T-helper 1 cell treated with Interleukin-12 subunit alpha and Interleukin-12 subunit beta and Interleukin-4 antibody, amounts not matched to agents 30 ng/mL and 1 ng/mL, for 36 hours (primary cell): ENCODE results near the gene UBE2J1. TPM values are rescaled to one million over a fixed set of nuclear protein-coding genes. Genes with fewer than 3 reads are reported as not detected.
"Not testable (repeated sequence)": the region's sequence is repeated elsewhere in the genome, so short reads cannot be mapped to it uniquely, and the experiment has no call there.

Experiments
- intact Hi-C: fragments of 100-400 bp; cut with micrococcal nuclease; formaldehyde crosslinking; loops from one replicate; pipeline ENCODE4 v1.15.1; 2024
- total RNA-seq: library from RNA; stranded (reverse); gene quantifications from 2 replicates; pipeline ENCODE4 v1.2.3, GENCODE V29; 2022

UBE2J1 gene
- total RNA-seq, 1 donor from 2014 or later, result 39.5 TPM

DNA sequence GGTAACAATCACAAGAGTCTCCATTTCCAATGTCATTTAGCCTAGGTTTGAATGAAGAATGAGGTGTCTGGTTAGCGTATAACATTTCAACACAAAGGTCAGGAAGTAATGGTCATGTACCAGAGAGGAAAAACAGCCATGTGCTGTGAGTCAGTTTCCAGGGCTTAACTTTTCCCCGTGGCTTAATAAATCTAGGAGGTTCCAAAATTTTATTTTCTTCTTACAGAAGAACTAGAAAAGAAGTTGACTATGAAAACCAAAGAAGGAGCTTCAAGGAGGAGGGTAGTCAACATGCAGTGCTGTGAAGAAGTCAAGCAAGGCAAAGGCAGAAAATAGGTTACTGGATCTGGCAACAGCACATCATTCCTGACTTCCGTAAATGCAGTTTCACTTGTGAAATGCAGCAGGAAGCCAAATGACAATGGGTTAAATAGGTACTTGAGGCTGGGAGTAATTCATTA is 29.0 kb downstream of the UBE2J1 start:
- intact Hi-C loops, result no loop called here

DNA sequence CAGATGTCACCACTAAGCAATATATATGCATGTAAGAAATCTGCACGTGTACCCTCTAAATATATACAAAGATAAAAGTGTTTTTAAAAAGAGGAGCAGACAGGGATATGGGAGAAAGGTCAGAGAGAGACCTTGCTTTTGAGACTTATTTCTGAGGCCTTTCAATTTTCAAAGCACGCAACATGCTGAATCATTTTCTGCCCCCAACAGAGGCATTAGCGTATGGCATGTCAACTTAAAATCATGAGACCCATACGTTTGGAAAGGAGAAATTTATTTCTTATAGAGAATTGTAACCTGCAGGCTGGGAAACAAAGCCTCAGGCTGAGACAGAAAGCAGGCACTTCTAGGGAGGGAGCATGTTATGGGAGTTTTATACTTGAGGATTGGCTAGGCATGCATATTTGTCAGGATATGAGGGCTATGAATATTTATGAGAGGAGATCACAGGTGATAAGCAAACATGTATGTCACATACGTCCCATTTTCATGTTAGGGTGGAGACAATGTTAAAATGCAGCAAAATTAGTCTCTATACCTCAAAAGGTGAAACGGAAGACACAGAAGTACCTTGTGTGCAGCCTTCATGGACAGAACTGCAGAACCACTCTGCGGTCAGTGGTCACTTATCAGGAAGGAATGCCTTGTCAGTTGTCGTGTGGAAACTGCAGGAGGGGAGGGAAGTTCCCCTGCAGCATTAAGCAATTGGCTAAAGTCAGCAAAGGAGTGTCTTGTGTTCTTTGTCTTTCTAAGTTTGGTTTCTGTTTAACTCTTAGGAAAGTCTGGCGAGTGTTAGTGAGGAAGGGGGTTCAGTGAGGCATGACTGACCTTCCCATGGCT is 31.2 kb downstream of the UBE2J1 start:
- intact Hi-C loops, result no loop called here

DNA sequence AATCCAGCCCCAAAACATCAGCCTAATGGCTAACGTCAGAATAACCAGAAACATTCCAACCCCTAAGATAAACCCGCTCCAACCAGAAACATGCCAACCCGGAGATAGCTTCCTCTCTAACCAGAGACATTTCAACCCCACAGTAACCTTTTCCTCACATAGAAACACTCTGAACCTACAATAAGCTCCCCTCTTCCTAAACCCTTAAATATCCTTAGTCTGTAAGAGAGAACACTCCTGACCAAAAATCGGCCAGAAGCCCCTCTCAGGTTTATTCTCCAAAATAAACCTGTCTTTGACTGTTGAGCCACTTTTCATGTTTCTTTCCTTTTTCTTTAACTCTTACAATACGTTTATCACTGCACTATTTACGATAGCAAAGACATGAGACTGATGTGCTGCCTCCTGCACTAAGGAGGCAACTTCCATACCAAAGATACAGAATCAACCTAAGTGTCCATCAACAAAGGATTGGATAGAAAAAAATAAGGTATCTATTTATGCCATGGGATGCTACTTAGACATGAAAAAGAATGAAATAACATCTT is 32.4 kb downstream of the UBE2J1 start:
- intact Hi-C loops, result no loop called here

DNA sequence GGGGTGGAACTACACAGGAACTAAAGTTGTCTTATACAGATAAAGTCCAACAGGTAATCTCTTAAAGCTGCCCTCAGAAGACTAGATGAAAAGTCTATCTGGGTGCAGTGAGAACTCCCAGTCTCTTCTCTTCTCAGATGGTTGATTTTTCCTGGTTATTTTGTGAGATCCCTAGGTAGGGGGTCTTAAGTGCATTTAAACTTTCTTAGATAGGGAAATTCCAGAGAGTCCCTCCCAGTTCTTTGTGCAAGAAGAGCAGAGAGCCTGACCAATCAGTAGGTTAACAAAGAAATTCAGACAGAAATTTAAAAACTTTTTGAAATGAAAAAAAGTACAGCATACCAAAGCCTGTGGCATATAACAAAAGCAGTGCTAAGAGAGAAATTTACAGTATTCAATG is 35.5 kb downstream of the UBE2J1 start:
- intact Hi-C loops, result no loop called here

DNA sequence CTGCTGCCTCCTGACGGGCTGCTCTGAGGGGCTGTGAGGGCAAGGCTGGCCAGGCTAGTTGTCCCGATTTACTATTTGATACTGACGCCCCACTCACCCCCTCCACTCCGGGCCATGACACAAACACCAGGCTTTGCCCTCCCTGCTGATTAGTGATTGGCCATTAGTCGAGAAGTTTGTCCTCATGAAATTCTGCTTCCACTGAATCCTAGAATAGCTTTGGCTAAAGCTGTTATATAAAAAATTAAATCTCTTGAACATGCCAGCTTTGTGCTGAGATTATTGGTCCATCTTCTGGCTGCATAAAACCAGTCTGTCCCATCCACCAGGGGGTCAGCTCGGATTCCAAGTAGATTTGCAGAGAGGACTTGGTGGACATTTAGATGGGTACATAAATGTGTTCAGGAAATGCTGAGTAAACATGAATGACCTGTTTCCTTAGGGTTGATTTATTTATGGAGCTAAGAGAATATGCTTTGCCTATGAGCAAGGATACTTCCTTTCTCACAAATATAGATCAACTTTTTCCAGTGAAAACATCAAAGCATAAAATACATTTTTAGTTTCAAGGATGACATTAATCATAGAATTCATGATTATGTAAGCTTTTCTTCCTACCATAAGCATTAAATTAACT is 37.2 kb downstream of the UBE2J1 start, which contains the start of gene GABRR2:
TSS of gene GABRR2 (minus strand) at position 51 of the 637 bp plus-strand sequence. CDS start 134 bp downstream, outside the sequence.
- intact Hi-C loops, result no loop called here

DNA sequence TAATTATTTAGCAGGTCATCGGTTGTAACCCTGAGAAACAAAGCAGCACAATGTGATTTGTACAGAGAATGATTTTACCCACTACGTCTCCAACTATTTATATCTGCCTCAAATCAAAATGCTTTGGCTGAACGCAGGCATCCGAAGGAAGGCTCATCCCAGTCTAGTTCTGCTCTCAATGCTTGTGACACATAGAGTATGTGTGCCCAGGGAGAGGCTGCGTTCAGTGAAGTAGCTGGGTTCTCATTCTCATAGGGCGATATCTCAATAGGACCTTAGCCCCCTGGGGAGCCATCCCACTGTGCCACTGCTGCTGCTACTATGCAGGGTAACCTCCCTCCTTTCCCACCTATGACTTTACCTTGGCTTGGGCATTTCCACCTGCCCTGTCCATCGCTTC is 37.8 kb downstream of the UBE2J1 start:
- intact Hi-C loops, result no loop called here

DNA sequence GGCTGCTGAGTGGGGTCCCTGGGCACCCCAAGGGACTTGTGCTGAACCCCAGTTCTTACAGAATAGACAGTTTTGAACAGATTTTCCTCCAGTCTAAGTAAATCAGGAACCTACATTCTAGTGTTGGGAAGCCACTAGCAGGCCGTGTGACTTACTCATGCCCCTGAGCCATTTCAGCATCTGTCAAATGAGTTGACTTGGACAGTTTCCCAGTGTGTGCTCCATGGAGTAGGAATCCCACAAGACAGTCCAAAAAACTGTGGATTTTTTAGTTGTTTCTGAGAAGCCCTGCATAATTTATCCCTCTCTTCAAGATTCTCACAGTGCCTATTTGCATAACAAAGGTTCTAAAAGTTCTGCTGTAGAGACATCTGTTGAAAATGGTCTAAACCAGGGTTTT is 39.5 kb downstream of the UBE2J1 start:
- intact Hi-C loops, result no loop called here

DNA sequence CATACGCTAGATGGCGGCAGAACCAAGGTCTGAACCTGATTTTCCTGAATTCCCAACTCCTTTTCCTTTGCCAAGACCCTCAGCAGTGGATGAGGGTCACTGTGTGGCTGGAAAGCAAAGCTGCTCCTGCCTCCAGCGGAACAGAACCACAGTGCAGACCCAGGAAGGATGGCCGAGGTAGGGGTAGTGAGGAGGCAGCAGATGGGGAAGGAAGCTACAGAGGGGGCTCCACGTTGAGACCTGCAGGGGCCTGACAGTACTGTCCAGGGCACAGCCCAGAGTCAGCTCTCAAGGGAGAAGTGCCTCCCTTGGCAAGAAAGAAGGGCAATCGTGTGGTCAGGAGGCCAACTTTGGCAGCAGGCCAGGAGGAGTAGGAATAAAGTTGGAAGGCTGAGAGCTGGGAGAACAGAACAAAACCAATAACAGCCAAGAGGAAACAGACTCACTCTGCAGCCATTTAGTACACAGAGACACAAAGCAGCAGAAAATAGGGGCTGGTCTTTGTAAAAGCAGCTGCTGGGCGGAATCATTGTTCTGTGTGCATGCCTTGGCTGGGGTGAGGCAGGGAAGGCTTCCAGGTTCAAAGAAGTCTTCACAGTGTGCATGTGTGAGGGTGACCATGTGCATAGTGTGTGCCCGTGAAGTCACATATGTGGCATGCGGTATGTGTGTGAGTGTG is 40.5 kb downstream of the UBE2J1 start:
- intact Hi-C loops, result no loop called here

DNA sequence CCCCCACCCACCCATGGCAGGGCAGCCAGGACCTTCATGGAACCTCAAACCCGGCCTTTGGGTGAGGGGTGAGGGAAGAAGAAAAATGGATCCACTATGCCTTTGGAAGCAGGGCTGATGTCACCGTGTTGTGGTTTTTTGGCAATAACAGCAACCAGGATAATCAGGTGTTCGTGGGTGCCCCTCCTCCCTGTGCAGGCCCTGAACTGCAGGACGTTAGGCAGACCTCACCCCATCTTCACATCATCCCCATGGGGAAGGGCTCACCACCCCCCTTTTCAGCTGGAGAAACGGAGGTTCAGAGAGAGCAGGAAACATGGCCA is 41.0 kb downstream of the UBE2J1 start:
- intact Hi-C loops, result no loop called here

DNA sequence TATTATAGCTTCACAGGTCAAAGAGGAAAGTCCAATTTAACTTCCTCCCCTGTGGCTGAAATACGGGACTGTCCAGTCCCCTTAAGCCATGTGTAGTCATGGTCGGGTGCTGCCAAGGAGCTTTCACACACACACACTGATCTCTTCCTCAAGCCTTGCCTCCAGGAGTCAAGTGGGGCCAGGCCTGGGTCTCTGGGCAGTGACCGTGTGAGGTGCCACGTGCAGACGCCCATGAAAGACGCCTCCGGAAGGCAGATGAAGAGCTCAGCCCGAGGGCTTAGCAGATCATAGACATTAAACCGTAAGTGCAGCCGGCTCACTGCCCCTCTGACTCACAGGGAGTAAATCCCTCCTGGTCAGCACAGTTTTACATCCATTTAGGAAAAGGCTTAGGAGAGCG is 41.6 kb downstream of the UBE2J1 start:
- intact Hi-C loops, result no loop called here

DNA sequence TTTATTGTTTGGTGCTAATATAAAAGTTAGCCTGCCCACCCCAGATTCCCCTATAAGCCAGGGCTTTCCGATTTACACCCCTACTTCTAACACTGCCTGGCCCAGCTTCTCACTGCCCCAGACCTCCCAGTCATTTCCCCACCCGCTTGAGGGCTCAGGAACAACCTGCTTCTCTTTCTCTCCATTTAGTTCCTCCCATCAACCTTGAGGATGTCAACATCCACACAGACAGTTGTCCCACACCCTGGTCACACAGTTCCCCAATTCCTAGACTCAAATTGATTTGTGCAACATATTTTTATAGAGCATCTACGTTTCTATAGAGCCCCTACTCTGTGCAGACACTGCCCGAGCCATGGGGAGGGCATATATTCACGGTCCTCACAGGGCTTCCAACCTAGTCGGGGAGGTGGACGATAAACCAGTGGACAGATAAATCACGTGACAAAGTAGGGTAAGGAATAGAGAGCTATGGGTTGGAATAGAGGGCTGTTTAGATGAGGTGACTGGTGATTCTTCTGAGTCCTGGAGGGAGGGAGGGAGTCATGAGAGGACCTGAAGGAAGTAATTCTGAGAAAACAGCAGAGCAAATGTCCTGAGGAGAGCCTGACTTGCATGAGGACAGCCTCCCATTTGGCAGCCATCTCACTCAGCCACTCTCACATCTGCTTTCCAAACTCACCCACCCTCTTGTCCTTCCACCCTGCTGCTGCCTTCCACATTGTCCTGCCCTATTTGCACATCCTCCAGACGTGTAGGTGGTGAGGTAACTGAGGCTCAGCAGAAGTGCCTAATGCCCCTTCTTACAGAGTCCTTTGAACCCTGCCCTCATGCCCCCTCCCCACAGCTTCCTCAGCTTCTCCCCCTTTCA is 43.8 kb downstream of the UBE2J1 start:
- intact Hi-C loops, result no loop called here

DNA sequence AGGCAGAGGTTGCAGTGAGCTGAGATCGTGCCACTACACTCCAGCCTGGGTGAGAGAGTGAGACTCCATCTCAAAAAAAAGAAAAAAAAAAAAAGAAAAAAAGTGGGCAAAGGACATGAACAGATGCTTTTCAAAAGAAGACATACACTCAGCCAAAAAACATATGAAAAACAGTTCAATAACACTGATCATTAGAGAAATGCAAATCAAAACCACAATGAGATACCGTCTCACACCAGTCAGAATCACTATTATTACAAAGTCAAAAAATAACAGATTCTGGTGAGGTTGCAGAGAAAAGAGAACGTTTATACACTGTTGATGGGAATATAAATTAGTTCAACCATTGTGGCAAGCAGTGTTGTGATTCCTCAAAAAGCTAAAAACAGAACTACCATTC is 48.0 kb downstream of the UBE2J1 start:
- intact Hi-C loops, result not testable (repeated sequence)

DNA sequence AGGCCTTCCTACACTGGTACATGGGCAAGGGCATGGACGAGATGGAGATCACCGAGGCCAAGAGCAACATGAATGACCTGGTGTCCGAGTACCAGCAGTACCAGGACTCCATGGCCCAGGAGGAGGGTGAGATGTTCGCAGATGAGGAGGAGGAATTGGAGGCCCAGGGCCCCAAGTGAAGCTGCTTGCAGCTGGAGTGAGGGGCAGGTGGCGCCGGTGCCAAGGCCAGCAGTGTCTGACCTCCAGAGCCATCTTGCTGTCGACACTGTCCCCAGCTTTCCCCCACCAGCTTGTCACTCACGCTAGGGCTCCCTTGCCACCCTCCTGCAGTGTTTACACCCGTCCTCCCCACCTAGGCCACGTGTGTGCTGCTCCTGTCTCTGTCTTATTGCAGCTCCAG is 49.6 kb downstream of the UBE2J1 start:
- intact Hi-C loops, result no loop called here

DNA sequence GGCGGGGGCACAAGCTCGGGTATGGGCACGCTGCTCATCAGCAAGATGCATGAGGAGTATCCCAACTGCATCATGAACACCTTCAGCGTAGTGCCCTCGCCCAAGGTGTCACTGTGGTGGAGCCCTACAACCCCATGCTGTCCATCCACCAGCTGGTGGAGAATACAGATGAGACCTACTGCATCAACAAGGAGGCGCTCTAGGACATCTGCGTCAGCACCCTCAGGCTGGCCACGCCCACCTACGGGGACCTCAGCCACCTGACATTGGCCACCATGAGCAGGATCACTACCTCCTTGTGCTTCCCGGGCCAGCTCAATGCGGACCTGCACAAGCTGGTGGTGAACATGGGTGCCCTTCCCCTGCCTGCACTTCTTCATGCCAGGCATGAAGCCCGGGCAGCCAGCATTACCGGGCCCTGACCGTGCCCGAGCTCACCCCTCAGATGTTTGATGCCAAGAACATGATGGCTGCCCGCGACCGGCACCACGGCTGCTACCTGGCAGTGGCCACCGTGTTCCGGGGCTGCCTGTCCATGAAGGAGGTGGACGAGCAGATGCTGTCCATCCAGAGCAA is 50.2 kb downstream of the UBE2J1 start:
- intact Hi-C loops, result no loop called here

DNA sequence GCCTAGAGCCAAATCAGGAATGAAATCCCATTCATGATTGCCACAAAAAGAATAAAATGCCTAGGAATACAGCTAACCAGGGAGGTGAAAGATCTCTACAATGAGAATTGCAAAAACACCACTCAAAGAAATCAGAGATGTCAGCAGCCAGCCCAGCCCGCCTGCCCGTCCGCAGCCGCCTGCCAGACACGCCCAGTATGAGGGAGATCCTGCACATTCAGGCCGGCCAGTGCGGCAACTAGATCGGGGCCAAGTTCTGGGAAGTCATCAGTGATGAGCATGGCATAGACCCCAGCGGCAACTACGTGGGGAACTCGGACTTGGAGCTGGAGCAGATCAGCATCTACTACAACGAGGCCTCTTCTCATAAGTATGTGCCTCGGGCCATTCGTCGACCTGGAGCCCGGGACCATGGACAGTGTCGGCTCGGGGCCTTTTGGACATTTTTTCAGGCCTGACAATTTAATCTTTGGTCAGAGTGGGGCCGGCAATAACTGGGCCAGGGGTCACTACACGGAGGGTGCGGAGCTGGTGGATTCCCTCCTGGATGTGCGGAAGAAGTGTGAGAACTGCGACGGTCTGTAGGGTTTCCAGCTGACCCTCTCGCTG is 50.8 kb downstream of the UBE2J1 start:
- intact Hi-C loops, result no loop called here

DNA sequence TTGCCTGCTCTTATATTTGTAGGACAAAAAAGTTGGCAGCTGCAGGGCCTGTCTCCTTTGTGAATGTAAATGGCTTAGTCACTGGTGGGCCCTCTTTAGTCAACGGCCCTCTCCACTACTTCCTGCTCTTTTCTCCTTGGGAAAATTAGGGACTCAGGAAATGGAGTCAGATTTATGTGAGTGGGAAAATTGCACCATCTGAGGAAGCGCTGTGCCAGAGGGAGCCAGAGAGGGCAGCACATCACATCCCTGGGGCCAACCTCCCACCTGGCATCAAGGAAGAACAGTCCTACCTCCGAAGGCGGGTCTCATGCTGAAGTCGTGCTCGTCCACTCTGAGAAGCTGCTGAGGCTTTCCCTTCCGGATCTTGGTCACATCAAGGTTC is 53.1 kb downstream of the UBE2J1 start:
- intact Hi-C loops, result loop anchor here (1.0 to 5.0 kb wide), 6 partner anchors 113 to 988 kb away; partner anchors contain the start of genes LYRM2, RNGTT and RRAGD

DNA sequence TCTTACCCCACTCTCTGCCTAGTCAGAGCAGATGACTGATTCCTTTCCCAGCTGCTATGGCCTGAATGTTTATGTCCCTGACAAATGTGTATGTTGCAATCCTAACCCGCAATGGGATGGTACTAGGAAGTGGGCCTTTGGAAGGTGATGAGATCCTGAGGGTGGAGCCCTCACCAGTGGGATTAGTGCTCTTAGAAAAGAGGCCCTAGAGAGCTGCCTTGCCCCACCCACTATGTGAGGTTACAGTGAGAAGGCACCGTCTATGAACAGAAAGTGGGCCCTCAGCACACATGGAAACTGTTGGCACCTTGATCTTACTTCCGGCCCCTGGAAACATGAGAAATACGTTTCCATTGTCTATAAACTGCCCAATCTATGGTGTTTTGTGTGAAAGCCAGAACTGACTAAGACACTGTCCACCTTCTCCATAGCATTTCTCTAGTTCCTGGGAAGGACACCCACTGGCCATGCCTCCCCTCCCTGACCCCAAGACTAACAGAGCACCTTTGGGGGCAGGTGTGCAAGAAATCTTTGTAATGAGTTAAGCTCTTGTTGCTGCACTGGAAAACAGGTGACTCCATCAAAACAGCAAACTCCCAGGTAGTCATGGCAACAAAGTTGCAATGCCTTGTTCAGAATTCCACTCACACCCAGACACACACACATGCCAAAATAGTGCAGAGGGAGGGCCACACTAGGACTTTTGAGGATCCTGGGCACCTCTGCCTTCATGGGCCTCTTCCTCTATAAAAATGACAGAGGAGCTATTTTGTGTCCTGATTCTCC is 53.6 kb downstream of the UBE2J1 start:
- intact Hi-C loops, result loop anchor here (1.0 to 5.0 kb wide), 10 partner anchors 53 to 988 kb away; partner anchors contain the start of genes LYRM2, PNRC1, RNGTT and RRAGD

DNA sequence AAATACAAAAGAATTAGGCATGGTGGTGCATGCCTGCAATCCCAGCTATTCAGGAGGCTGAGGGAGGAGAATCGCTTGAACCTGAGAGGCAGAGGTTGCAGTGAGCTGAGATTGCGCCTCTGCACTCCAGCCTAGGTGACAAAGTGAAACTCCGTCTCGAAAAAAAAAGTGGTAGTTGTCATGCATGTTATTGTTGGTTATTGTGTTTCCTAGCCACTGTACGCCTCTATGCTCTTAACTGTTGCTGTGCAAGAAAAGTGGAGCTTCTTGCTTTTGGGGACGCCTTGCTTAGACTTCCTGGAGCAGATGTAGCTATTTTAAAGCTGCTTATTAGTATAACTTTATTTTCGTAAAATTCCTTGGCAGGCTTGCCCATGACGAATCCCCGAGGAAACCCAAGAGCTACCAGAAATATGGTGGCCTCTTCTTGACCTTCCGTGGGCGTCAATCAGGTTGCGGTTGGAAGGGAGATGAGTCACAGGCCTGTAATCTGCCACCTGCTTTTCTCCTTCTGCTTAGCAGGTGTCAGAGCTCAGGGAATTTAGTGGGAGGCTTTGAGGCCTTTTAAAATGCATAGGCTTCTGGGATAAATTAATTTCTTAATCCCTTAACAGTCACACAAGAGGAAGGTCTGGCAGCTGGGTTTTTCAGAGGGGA is 54.7 kb downstream of the UBE2J1 start:
- intact Hi-C loops, result loop anchor here (1.0 to 5.0 kb wide), 9 partner anchors 54 to 989 kb away; partner anchors contain the start of genes LYRM2, PNRC1, RRAGD and UBE2J1
